Medulla oblongata (tissue), 1 donor: Measurements from ENCODE around the gene MYO9B.

Source experiments
- DNase-seq: peaks from one replicate; pipeline ENCODE4 v3.0.0-alpha.2; 2015; ENCODE audit errors: extremely low spot score

MYO9B gene

GRCh38 chr19:17213334-17213733, 137.8 kb downstream of the MYO9B start:
- DNase-seq = no peak

GRCh38 chr19:17214508-17215126, 139.0 kb downstream of the MYO9B start:
- DNase-seq = no peak

- DNase-seq = peak; percentile 95
Measured at GRCh38 chr19:17215127-17215971, 139.8 kb downstream of the MYO9B start, which contains the start of gene USE1. TSS of gene USE1 (plus strand) at chr19:17215357. CDS start at chr19:17215406, 49 bp downstream.

GRCh38 chr19:17216058-17216670, 140.6 kb downstream of the MYO9B start:
- DNase-seq = no peak

DNA sequence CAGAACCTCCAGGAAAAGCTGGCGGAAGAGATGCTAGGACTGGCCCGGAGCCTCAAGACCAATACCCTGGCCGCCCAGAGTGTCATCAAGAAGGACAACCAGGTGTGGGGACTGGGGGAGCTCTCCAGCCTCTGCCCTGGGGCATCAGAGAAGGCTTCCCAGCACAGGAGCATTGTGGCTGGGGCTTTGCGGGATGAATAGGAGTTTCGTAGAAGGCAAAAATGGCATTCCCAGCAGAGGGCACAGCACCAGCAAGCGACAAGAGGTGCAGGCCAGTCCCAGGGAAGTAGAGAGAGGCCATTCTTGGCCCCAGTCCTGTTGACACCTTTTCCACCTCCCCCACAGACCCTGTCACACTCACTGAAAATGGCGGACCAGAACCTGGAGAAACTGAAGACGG, 143.7 kb downstream of the MYO9B start:
- no peak for DNase-seq

DNA sequence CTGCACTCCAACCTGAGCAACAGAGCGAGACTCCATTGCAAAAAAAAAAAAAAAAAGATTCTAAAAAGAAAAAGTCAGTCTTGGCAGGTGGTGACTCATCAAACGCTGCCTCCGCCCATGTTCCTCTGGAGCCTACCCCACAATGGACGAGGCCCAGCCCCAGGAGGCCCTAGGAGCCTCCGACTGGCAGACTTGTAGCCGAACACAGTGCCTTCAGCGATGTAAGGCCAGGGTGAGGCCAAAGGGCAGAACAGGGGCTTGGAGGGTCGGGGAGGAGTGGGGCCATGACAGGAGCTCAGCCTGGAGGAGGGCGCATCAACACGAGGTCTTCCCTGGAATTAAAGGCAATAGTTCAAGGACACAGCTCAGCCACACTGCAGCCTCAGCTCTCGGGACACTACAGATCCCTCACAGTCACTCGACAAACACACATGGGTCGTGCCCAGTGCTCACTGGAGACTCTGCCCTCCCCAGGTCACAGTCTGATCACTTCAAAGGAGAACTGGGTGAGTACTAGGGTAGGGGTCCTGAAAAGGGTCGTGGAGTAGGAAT, 144.7 kb downstream of the MYO9B start:
- no peak for DNase-seq

- DNase-seq = no peak
Measured at GRCh38 chr19:17225053-17225452, 149.5 kb downstream of the MYO9B start.

DNA sequence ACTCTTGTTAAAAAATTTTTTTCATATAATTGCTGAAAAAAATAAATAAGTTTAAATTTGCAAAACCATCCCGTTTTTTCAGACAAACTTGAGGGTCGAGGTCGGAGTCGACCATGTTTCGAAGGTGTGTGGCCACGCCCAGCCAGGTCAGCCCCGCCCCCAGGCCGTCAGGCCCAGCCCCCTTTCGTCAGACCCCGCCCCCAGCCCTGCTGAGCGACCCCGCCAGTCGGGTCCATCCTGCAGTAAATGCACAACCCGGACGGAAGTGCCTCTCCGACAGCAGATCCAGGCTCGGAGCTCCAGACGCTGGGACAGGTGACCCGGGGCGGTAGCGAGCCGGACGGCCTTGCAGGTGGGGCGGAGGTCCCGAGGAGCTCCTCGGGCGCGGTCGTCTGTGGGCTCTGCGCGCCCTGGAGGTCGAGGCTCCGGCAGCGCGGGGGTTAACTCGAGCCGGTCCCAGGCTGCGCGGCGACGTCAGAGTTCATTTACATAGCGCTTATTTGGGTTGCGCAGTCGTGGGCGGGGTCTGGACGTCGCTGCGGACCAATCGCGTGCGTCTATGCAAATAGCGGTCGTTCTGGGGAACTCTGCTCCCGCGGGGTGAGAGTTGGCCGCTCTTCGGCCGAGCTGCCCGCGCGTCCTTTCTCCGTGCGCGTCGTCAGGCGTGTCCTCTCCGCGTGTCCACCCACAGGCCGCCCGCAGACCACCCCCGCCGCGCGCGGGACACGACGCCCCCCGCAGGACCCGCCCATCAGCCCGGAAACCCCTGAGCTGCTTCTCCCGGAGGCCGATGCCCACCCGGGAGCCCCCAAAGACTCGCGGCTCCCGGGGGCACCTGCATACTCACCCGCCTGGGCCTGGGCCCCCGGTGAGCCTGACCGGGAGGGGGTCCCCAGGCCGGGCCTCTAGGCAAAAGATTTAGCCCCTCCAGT, 150.7 kb downstream of the MYO9B start, which contains the start of gene OCEL1:
Gene OCEL1, plus strand, starts transcription at position 225 of the 932 bp plus-strand sequence. Its CDS starts 22 bp downstream, at position 247.
- DNase-seq = peak; percentile 99

GRCh38 chr19:17227798-17228367, 152.3 kb downstream of the MYO9B start:
- no peak for DNase-seq

DNA sequence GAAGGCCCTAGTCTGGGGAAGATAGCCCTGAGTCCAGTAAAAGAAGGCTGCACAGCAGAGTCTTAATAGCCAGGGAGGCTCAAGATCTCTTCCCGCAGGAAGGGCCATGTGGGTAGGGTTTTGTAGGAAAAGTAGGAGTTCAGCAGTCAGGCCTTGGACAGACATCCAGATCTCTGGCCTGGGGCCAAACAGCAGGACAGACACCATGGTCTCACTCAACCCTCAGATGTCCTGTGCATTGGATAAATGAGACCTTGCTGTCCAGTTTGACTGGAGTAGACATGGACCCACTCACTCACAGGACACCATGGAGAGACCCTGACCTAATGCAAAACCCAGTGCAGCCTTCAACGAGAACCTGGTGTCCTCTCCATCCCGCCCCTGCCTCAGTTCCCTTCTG, 154.3 kb downstream of the MYO9B start:
- no peak for DNase-seq

DNA sequence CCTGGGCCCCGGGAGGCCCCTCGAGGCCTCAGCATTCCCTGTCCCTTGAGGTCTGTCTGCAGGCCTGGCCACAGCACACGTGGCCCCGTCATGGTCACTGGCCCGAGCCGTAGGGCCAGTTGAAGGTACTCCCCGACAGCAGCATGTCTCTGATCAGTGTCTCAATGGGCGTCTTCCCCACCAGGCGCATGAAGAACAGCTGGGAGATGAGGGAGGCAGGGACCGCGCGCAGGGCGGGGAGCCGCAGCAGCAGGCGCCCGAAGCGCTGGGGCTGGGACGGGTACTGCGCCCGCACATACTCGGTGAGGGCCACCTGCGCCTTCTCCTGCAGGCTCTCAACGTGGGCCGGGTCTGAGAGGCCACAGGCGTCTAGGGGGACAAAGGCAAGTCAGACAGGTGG, 156.7 kb downstream of the MYO9B start:
- no peak for DNase-seq

GRCh38 chr19:17234911-17235299, 159.3 kb downstream of the MYO9B start:
- no peak for DNase-seq

DNA sequence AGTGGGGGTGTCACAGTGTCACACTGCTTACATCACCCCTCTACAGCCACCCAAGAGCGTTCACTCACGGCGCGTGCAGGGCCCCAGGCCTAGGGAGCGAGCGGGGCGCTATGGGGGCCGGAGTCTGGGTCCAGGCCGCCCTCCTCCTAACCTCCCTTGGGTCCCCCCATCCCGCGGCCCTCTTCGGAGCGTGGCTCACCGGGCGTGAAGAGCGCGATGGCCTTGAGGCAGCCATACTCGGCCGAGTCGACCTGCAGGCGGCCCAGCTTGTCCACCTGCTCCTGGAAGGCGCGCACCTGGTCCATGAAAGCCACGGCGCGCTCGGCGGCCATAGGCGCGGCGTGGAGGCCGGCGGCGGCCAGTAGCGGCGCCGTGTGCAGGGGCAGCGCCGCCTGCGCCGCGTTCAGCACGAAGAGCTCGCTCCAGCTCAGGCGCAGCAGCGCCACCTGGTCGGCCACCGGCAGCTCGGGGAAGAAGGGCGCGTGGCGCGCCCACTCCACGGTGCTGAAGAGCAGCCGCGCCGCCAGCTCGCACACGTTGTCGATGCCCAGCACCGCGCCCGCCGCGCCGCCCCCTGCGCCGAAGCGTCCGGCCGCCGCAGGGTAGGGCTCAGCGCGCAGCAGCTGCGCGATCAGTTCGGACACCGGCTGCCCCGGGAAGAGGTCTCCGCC, 159.9 kb downstream of the MYO9B start:
- peak; percentile 60 for DNase-seq

- no peak for DNase-seq
Measured at GRCh38 chr19:17235971-17236777, 160.6 kb downstream of the MYO9B start.

- DNase-seq = no peak
Measured at GRCh38 chr19:17236811-17237543, 161.4 kb downstream of the MYO9B start.

- DNase-seq = no peak
Measured at GRCh38 chr19:17237747-17238706, 162.4 kb downstream of the MYO9B start.

- DNase-seq = no peak
Measured at GRCh38 chr19:17240062-17240752, 164.6 kb downstream of the MYO9B start.
